ENCODE measurements around the gene YY1.

DNA sequence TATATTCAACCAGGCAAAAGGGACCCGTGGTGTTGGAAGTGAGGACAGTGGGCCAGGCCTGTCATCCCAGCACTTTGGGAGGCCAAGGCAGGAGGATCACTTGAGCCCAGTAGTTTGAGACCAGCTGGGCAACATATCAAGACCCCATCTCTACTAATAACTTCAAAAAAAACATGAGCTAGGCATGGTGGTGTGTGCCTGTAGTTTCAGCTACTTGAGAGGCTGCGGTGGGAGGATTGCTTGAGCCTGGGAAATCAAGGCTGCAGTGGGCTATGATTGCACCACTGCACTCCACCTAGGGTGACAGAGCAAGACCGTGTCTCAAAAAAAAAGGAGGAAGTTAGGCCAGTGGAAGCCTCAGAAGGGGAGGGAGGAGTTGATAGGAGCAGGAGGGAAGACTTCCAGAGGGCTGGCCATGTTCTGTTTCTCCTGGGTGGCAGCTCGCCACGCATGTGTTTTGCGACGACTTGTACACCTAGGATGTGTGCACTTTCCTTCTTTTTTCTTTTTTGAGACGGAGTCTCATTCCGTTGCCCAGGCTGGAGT, 57.2 kb downstream of the YY1 start:
- TF ChIP-seq, protein P1, sequence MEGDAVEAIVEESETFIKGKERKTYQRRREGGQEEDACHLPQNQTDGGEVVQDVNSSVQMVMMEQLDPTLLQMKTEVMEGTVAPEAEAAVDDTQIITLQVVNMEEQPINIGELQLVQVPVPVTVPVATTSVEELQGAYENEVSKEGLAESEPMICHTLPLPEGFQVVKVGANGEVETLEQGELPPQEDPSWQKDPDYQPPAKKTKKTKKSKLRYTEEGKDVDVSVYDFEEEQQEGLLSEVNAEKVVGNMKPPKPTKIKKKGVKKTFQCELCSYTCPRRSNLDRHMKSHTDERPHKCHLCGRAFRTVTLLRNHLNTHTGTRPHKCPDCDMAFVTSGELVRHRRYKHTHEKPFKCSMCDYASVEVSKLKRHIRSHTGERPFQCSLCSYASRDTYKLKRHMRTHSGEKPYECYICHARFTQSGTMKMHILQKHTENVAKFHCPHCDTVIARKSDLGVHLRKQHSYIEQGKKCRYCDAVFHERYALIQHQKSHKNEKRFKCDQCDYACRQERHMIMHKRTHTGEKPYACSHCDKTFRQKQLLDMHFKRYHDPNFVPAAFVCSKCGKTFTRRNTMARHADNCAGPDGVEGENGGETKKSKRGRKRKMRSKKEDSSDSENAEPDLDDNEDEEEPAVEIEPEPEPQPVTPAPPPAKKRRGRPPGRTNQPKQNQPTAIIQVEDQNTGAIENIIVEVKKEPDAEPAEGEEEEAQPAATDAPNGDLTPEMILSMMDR (IDR thresholded peaks at IDR 0.05) = no peak
- no peak for TF ChIP-seq POLR2A (IDR thresholded peaks at IDR 0.05)

Measured in uterus (tissue), 2 donors.